DMS79 (cell line): ENCODE results near the gene OR11H12.
"Not testable (repeated sequence)": the region's sequence is repeated elsewhere in the genome, so short reads cannot be mapped to it uniquely, and the experiment has no call there.

Experiments used
- DNase-seq: peaks from one replicate; lab custom pipeline; 2025; lab: John Stamatoyannopoulos, UW

OR11H12 gene

GRCh38 chr14:18600817-18601216, at the start of gene OR11H12:
OR11H12 (plus strand) TSS chr14:18601117; CDS start chr14:18601117, 0 bp downstream.
- DNase-seq = not testable (repeated sequence)

- DNase-seq = not testable (repeated sequence)
Measured at GRCh38 chr14:18582908-18583307, 18.0 kb upstream of the OR11H12 start.

DNA sequence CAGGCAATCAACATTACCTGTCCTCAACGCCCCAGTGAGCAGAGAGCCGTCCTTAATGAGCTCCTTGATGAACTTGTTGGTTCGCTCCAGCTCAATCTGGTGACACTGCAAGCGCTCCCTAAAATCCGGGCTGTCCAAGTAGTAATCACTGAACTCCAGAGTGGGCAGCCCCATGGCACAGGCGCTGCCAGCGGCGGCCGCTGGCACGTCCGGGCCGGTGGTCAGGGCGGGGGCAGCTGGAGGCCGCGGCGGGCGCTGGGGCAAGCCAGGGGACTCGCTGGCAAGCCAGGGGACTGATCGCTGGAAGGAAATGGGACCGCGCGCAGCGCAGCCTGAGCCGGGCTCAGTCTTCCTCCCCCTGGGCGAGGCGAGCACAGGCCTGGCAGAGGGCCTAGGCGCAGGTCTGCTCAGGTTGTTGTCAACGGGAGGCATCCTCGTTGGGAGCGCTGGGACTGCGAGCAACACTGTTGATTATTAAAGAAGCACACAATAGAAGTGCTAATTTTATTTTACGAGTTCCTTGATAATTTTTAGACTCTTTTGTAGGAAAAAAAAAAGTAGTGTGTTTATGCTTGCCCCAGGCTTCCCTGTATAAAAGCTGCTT, 25.8 kb downstream of the OR11H12 start:
- DNase-seq = not testable (repeated sequence)

DNA sequence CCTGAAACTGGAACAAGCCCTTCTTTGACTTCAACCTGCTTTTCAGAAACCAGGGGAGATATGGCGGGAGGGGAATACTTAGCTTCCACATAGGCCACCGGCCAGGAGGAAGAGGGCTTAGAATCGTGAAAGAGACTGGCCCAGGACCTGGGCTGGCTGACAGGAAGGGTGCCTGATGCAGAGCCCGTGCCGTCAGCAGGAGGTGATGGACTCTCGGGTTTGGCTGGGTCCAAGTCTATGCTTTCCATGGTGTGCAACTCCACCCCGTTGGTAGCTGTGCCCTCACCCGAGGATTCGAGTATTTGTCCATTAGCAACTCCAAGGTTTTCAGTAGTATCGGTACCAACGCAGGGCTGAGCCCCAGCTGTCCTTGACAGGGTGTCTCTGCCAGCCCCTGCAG, 35.1 kb downstream of the OR11H12 start:
- not testable (repeated sequence) for DNase-seq

DNA sequence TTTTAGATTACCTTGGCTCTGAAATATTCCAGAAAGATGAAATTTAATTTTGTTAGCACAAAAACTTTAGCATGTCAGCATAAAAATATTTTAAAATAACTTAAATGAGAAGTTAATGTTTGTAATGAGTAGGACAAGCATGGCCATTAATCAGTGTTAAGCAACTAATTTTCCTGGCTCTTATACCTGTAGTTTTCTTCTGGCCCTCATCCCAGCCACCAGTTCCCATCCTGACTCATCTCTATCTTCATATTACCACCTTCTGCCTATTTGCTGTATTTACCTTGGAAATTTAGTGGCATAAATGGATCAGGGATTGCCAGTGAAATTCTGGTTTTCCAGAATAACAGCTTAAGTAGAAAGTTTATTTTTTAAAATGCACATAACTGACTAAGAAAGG, 37.1 kb downstream of the OR11H12 start:
- not testable (repeated sequence) for DNase-seq

DNA sequence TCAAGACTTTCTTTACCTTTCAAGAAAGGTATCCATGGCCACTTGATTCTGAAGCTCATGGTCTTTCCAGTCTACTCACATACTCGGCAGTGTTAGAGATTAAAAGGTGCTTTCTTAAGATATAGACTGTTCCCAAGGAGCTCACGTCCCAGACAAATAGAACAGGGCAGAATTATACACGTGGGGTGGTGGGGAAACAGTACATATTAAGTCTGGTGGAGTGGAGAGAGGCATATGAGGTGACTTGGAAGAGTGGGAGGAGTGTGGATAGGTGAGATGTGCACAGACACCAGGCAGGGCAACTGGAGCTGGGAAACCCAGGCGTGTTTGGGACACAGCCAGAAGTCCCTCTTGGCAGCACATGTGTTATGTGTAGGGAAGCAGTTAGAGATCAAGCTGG, 37.9 kb downstream of the OR11H12 start:
- not testable (repeated sequence) for DNase-seq

- not testable (repeated sequence) for DNase-seq
Measured at GRCh38 chr14:18646075-18646730, 45.3 kb downstream of the OR11H12 start.
